Memory B cell (primary cell): ENCODE results near the gene C4orf36.
"Not testable (repeated sequence)": the region's sequence is repeated elsewhere in the genome, so short reads cannot be mapped to it uniquely, and the experiment has no call there.

Experiments
- ATAC-seq: fragments of 150-1000 bp; cut with Tn5 transposase; 2 replicates; pipeline ENCODE4 v1.10.0; 2021; ENCODE audit warnings: low read depth, mild to moderate bottlenecking, moderate library complexity
- DNase-seq, 2 donors: peaks; one replicate each; pipeline ENCODE4 v3.0.0; 2022; ENCODE audit warnings: low spot score in 2 of 2
- H3K27ac Mint-ChIP-seq: one replicate; pipeline ENCODE4 v1.8.0; 2022; ENCODE audit warnings: mild to moderate bottlenecking, moderate library complexity, mixed read lengths
- H3K27me3 Mint-ChIP-seq: one replicate; pipeline ENCODE4 v1.8.0; 2022; ENCODE audit warnings: mixed read lengths
- H3K36me3 Mint-ChIP-seq: one replicate; pipeline ENCODE4 v1.8.0; 2022; ENCODE audit warnings: mild to moderate bottlenecking, mixed read lengths
- H3K4me1 Mint-ChIP-seq: one replicate; pipeline ENCODE4 v1.8.0; 2022; ENCODE audit warnings: mixed read lengths
- H3K4me3 Mint-ChIP-seq: one replicate; pipeline ENCODE4 v1.8.0; 2022; ENCODE audit warnings: mild to moderate bottlenecking, moderate library complexity, mixed read lengths
- H3K9me3 Mint-ChIP-seq: one replicate; pipeline ENCODE4 v1.8.0; 2022; ENCODE audit warnings: mixed read lengths

The C4orf36 gene

DNA sequence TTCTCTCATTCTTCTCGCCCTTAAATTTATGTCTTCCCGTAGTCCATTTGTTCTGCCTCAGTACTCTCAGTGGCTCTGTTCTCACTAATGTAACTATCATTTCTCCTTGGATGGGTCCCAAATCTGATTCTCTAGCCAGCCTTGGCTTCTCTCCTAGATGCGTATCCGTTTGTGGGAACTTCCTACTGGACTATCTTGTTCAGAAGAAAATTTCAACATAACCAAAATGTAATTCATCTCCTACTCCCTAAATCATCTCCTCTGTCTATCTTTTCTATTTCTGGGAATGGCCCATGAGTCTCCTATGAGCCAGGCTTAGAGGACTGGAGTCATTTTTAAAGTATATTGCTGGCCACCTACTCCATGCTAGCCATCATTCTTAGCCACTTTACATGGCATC lies 4.4 kb upstream of the C4orf36 start:
- no peak overlapping the region for H3K4me3 Mint-ChIP-seq
- H3K4me1 Mint-ChIP-seq = peaks cover 3% of the 10 kb centered on the region
- no peak for ATAC-seq
- no peaks in the 10 kb centered on the region for H3K9me3 Mint-ChIP-seq
- H3K27ac Mint-ChIP-seq = no peak overlapping the region
- H3K27me3 Mint-ChIP-seq = peaks cover 5% of the 10 kb centered on the region
- DNase-seq = no peak
- no peaks in the 10 kb centered on the region for H3K36me3 Mint-ChIP-seq

DNA sequence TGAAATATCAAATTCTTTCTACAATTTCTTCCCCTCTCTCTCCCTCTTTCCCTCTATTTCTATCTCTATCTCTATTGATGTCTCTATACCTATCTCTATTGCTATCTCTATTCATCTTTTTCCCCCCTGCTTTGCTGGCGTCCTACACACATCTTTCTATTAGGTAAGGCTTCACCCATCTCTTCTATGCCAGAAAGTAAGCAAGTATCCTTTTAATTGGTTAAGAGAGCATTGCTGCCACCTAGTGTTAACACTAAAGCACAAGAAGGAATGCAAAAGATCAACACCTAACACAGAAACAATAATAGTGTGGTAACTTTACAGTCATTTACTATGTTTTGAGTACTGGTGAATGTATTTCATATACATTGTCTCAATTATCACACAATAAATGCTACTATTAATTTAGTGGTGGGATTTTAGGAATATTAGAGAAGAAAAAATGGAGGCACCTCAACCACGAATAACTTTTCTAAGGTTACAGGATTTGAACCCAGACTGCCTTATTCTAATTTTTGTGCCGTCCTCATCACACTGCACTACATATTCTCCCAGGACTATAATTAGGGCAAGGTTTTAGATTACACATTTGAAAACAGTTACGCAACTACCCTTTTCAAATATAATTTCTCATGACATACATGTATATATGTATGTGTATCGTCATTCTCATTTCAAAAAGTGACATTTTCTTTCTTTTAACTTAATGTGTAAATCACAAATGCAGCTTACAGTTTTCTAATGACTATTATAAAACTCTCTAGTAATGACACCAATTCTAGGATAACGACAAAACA lies 3.7 kb upstream of the C4orf36 start:
- DNase-seq = peak in 1 of 2 donors; percentile 41
- H3K27ac Mint-ChIP-seq = no peak overlapping the region
- no peaks in the 10 kb centered on the region for H3K9me3 Mint-ChIP-seq
- no peak overlapping the region for H3K4me3 Mint-ChIP-seq
- H3K36me3 Mint-ChIP-seq = no peaks in the 10 kb centered on the region
- peaks cover 3% of the 10 kb centered on the region for H3K4me1 Mint-ChIP-seq
- peaks cover 6% of the 10 kb centered on the region for H3K27me3 Mint-ChIP-seq
- ATAC-seq = peak; percentile 41

DNA sequence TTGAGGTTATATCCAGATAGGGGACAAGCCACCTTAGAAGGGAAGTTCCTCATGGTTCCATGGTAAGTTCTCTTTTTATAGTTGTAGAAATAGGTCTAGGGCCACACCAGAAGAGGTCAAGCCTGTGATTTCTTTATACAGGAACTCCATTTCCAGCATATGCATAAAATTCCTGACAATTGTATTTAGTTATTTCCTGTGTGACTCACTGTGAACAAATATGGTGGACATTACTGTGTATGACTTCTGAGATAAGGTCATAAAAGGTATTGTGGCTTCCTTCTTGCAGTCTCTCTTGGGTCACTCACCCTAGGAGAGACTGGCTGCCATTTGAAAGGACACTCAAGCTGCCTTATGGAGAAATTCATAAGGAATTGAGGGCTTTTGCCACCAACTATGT lies 2.2 kb upstream of the C4orf36 start:
- Mint-ChIP-seq H3K36me3 (no peaks in the 10 kb centered on the region), H3K27me3 (peaks cover 8% of the 10 kb centered on the region), H3K4me1 (peaks cover 3% of the 10 kb centered on the region), H3K27ac (no peak overlapping the region), H3K4me3 (no peak overlapping the region), H3K9me3 (no peaks in the 10 kb centered on the region)
- DNase-seq (no peak), ATAC-seq (no peak)

DNA sequence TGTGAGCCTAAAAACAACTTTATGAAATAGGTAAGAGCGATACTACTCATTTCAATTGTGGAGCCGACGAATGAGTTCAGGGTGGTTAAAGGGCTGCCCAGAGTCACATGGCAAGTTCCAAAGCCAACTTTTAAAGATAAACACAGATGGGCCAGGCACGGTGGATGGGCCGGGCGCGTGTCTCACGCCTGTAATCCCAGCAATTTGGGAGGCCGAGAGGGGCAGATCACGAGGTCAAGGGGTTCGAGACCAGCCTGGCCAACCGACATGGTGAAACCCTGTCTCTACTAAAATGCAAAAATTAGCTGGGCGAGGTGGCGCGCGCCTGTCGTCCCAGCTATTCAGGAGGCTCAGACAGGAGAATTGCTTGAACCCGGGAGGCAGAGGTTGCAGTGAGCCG lies 914 bp upstream of the C4orf36 start:
- Mint-ChIP-seq H3K27ac (no peak overlapping the region), H3K4me3 (peak overlapping the region; percentile 74), H3K27me3 (peaks cover 8% of the 10 kb centered on the region), H3K9me3 (no peaks in the 10 kb centered on the region), H3K36me3 (no peaks in the 10 kb centered on the region), H3K4me1 (peaks cover 3% of the 10 kb centered on the region)
- DNase-seq (no peak), ATAC-seq (no peak)

DNA sequence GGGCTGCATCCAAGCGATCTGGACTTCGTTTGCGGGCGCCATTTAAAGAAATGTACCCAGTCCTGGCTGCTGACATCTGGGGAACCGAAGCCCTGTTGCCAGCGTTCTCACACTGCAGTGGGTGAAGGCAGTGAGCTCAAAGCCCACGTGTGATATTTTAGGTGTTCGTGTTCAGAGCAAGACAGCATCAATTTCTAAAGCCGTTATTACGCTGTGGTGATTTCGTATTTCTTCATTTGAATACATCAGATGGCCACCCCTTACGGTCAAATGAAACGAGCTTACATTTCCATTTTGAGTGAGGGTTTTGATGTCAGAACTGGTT lies 376 bp upstream of the C4orf36 start:
- ATAC-seq (peak; percentile 36), DNase-seq (no peak)
- H3K36me3 Mint-ChIP-seq = peaks cover 2% of the 10 kb centered on the region
- H3K4me1 Mint-ChIP-seq = peaks cover 3% of the 10 kb centered on the region
- no peaks in the 10 kb centered on the region for H3K9me3 Mint-ChIP-seq
- peaks cover 8% of the 10 kb centered on the region for H3K27me3 Mint-ChIP-seq
- peak overlapping the region; percentile 74 for H3K4me3 Mint-ChIP-seq
- no peak overlapping the region for H3K27ac Mint-ChIP-seq

DNA sequence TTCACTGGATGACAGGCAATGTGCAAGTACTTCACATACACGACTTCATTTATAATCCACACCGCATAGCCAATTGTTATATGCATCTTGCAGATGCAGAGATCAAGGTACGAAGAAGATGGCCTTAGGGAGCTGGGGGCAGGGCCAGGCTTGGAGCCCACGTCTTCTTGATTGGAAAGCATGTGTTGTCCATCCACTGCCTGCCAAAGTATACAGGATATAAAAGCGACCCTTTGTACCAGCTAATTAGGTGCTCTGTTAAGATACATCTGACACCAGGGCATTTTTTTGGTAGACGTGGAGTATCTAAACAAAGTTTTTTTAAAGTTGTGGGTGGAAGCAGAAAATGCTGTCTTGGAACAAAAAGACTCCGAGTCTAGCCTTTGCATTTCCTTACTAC lies 1.4 kb downstream of the C4orf36 start:
- ATAC-seq (no peak), DNase-seq (no peak)
- peaks cover 3% of the 10 kb centered on the region for H3K4me1 Mint-ChIP-seq
- peaks cover 3% of the 10 kb centered on the region for H3K36me3 Mint-ChIP-seq
- H3K27me3 Mint-ChIP-seq = peaks cover 8% of the 10 kb centered on the region
- no peaks in the 10 kb centered on the region for H3K9me3 Mint-ChIP-seq
- no peak overlapping the region for H3K4me3 Mint-ChIP-seq
- no peak overlapping the region for H3K27ac Mint-ChIP-seq

DNA sequence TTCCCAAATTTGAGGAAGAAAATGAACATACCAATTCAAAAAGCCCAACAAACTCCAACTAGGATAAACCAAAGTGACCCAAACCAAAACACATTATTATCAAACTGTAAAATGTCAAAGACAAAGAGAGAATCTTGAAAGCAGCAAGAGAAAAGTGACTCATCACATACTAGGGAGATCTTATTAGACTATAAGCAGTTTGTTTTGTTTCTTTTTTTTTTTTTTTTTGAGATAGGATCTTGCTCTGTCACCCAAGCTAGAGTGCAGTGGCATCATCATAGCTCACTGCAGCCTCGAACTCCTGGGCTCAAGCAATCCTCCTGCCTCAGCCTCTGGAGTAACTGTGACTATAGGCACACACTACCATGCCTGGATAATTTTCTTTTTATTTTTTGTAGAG lies 12.6 kb downstream of the C4orf36 start:
- Mint-ChIP-seq H3K4me1 (no peaks in the 10 kb centered on the region), H3K27me3 (no peaks in the 10 kb centered on the region), H3K36me3 (peaks cover 4% of the 10 kb centered on the region), H3K4me3 (no peak overlapping the region), H3K9me3 (peaks cover 7% of the 10 kb centered on the region), H3K27ac (no peak overlapping the region)
- DNase-seq (no peak), ATAC-seq (no peak)

DNA sequence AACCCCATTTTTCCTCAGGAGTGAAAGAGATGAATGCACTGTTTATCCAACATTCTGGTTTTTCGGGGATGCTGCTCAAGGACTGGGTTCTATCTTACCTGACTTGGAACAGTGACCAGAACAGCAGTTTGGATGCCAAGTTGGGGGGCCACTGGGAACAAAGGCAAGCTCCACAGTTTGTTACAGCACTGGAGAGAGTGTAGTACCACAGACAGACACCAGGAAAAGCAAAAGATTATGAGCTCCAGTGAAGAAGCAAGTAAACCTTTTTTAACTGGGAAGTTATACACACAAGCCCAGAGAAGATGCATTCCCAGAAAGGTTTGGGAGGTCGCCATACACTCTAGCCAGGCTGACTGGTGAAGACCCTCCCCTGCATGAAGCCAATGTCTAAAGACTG lies 13.6 kb downstream of the C4orf36 start:
- no peak for DNase-seq
- H3K4me1 Mint-ChIP-seq = no peaks in the 10 kb centered on the region
- H3K36me3 Mint-ChIP-seq = peaks cover 4% of the 10 kb centered on the region
- ATAC-seq = no peak
- H3K27ac Mint-ChIP-seq = no peak overlapping the region
- H3K4me3 Mint-ChIP-seq = no peak overlapping the region
- H3K27me3 Mint-ChIP-seq = no peaks in the 10 kb centered on the region
- H3K9me3 Mint-ChIP-seq = peaks cover 7% of the 10 kb centered on the region

DNA sequence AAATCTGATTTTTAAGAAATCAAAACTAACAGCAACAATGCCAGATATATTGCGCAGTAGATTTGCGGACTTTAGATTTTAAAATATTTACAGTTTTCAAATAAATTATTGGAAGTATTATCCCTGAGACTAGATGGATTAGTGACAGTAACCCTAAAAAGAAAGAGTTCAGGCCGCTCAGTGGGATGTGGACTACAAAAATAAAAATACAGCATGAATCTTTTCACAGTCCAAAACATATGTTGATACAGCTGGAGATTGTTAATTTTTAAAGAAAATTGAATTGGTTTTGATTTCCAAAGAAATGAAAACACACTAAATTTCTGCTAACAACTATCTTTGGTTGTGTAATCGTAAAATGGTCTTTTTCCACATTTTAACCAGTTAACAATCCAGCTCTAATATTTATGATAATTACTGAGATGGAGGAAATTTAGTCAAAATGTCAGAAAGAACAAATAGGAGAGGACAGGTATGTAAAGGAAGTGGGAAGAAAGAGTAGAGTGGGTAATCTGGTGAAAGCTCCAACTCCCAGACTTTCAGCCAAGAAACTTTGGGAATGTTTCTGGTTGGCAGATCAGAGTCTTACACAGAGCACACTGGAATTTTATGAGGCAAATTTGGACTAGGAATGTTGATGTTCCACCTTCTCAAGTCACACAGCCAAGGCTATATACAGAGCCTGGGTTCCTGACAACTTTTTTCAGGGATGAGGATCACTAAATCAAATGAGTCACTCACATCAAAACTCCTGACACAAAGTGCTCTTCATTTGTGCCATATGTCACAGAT lies 15.1 kb downstream of the C4orf36 start:
- H3K27me3 Mint-ChIP-seq = peaks cover 2% of the 10 kb centered on the region
- no peak for ATAC-seq
- H3K4me3 Mint-ChIP-seq = no peak overlapping the region

DNA sequence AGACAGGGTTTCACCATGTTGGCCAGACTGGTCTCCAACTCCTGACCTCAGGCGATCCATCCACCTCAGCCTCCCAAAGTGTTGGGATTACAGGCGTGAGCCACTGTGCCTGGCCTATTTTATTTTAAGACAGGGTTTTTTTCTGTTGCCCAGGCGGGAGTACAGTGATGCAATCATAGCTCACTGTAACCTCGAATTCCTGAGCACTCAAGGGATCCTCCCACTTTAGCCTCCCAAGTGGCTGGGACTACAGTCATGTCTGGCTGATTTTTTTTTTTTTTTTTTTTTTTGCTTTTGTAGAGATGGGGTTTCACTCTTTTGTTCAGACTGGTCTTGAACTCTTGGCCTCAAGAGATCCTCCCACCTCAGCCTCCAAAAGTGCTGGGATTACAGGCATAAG lies 16.8 kb downstream of the C4orf36 start:
- not testable (repeated sequence) for H3K4me3 Mint-ChIP-seq, H3K27me3 Mint-ChIP-seq, H3K36me3 Mint-ChIP-seq, H3K9me3 Mint-ChIP-seq, H3K27ac Mint-ChIP-seq, DNase-seq, ATAC-seq, H3K4me1 Mint-ChIP-seq

More for the DNA sequence above, 15.1 kb downstream of the C4orf36 start:
- Mint-ChIP-seq H3K4me1 (peaks cover 1% of the 10 kb centered on the region), H3K27ac (no peak overlapping the region), H3K36me3 (peaks cover 4% of the 10 kb centered on the region), H3K9me3 (peaks cover 7% of the 10 kb centered on the region)
- no peak for DNase-seq

DNA sequence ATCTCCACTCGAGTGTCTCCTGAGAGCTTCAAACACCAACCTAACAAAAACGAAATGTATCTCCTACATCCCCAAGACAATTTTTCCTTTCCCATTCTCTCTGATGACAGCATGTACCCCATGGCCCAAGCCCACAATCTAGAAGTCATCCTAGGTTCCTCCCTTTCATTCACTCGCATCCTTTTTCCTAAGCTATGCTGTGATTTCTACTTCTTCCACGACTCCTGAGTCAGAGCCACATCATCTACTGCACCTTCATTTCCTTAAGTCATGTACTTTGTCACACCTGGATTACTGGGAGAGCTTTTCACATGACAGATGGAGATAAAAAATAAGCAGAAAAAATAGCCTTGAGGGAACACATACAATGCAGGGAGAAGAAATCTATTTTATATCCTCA lies 20.1 kb downstream of the C4orf36 start:
- no peak for DNase-seq
- Mint-ChIP-seq H3K4me3 (no peak overlapping the region), H3K4me1 (peaks cover 7% of the 10 kb centered on the region), H3K27me3 (peaks cover 7% of the 10 kb centered on the region), H3K36me3 (no peaks in the 10 kb centered on the region), H3K9me3 (no peaks in the 10 kb centered on the region), H3K27ac (no peak overlapping the region)
- ATAC-seq = no peak

DNA sequence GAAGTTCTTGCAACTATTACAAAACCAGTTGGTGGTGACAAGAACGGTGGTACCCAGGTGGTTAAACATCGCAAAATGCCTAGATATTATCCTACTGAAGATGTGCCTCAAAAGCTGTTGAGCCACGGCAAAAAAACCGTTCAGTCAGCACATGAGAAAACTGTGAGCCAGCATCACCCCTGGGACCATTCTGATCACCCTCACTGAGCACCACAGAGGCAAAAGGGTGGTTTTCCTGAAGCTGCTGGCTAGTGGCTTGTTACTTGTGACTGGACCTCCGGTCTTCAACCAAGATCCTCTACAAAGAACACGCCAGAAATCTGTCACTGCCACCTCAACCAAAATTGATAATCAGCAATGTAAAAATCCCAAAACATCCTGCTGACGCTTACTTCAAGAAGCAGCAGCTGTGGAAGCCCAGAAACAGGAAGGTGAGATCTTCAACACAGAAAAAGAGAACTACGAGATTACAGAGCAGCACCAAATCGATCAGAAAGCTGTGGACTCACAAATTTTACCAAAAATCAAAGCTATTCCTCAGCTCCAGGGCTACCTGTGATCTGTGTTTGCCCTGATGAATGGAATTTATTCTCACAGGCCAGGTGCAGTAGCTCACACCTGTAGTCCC lies 21.7 kb downstream of the C4orf36 start:
- Mint-ChIP-seq H3K36me3 (no peaks in the 10 kb centered on the region), H3K9me3 (no peaks in the 10 kb centered on the region), H3K4me1 (peaks cover 7% of the 10 kb centered on the region), H3K27me3 (peaks cover 7% of the 10 kb centered on the region), H3K27ac (peak overlapping the region; percentile 51), H3K4me3 (no peak overlapping the region)
- DNase-seq (peak in 1 of 2 donors; percentile 1), ATAC-seq (peak; percentile 62)

DNA sequence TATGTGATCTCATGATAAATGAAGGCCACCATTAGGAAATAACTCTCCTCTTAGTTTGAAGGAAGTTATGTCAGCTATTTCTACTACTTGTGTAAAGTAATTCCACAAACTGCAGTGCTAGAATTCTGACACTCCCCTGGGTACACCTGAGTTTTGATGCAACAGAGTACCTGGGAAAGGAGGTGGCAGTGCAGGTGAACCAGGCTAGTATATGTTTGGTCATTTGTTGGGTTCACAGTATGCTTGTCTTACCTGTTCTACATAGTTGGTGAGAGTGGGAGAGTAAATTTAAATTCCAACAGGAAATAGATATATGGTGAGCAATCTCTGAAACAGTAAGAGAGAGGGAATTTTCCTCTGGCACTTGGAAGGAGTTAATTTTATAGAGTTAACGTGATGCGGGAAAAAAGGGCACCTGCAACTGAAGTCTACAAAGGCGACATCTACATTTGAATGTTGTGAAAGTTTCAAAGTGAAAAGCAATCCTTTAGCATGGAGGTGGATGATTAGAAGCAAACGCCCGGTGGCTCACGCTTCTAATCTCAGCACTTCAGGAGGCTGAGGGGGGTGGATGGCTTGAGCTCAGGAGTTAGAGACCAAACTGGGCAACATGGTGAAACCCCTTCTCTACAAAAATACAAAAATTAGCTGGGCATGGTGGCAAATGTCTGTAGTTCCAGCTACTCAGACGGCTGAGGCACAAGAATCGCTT lies 34.7 kb downstream of the C4orf36 start:
- Mint-ChIP-seq H3K27ac (no peak overlapping the region), H3K4me1 (no peaks in the 10 kb centered on the region), H3K4me3 (no peak overlapping the region), H3K36me3 (peaks cover 2% of the 10 kb centered on the region), H3K27me3 (no peaks in the 10 kb centered on the region), H3K9me3 (no peaks in the 10 kb centered on the region)
- no peak for DNase-seq
- no peak for ATAC-seq

DNA sequence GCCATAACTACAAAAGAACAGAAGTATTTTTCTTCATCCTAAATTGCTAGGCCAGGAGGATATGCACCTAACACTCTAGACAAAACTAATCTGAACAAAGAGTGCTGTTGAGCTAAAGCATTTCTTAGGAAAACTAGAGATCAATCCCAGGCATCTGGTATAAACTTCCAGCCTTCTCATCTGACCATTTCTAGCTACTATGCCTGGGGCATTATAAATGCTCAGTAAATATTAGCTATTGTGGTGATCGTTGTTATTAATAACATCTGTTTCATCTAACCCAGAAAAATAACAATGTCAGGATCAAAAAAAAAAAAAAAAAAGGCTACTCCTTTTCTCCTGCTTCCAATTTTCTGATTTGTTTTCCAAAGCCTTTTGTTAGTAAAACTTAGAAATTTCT lies 35.3 kb downstream of the C4orf36 start:
- Mint-ChIP-seq H3K27me3 (no peaks in the 10 kb centered on the region), H3K36me3 (peaks cover 2% of the 10 kb centered on the region), H3K9me3 (no peaks in the 10 kb centered on the region), H3K4me3 (no peak overlapping the region), H3K4me1 (no peaks in the 10 kb centered on the region), H3K27ac (no peak overlapping the region)
- ATAC-seq (no peak), DNase-seq (no peak)
